HepG2 (cell line): ENCODE results near the gene GHRL. TPM values are rescaled to one million over a fixed set of nuclear protein-coding genes. Genes with fewer than 3 reads are reported as not detected.

ENCODE experiments used
- EED ChIP-seq: sonication (generic); formaldehyde crosslinking; IDR thresholded peaks from 2 replicates; pipeline ENCODE4 v1.5.0; 2020; ENCODE audit warnings: mild to moderate bottlenecking, missing genetic modification reagents
- HOXA3 ChIP-seq: sonication (generic); formaldehyde crosslinking; IDR thresholded peaks from 2 replicates; pipeline ENCODE4 v1.5.0; 2020; ENCODE audit warnings: missing genetic modification reagents
- ISX ChIP-seq: sonication (generic); formaldehyde crosslinking; conservative IDR thresholded peaks from 2 replicates; pipeline ENCODE4 v1.5.0; 2020; ENCODE audit warnings: missing genetic modification reagents
- MED1 ChIP-seq: sonication (generic); formaldehyde crosslinking; IDR thresholded peaks from 2 replicates; pipeline ENCODE4 v1.4.0; 2020; ENCODE audit warnings: missing genetic modification reagents
- MTF1 ChIP-seq: sonication (generic); formaldehyde crosslinking; IDR thresholded peaks from 2 replicates; pipeline ENCODE4 v1.5.0; 2020; ENCODE audit warnings: missing genetic modification reagents
- MXI1 ChIP-seq: IDR thresholded peaks from 3 replicates; pipeline ENCODE4 v1.6.1; 2012; ENCODE audit warnings: low read depth, low read length, inconsistent platforms, borderline replicate concordance
- NFIB ChIP-seq: sonication (generic); formaldehyde crosslinking; IDR thresholded peaks from 2 replicates; pipeline ENCODE4 v1.9.0; 2021; ENCODE audit warnings: missing genetic modification reagents, mild to moderate bottlenecking, borderline replicate concordance
- NONO ChIP-seq, 2 experiments: fragments of 450-650 bp in 1 of 2; sonication (generic) in 1 of 2; formaldehyde crosslinking in 1 of 2; IDR thresholded peaks in 1 of 2; conservative IDR thresholded peaks in 1 of 2; 2 replicates each; pipeline versions ENCODE4 v1.6.1 to v1.8.0; 2017 to 2022; ENCODE audit warnings: mild to moderate bottlenecking in 1 of 2, missing genetic modification reagents in 1 of 2, moderate library complexity in 1 of 2
- PAXIP1 ChIP-seq: sonication (generic); formaldehyde crosslinking; conservative IDR thresholded peaks from 2 replicates; pipeline ENCODE4 v1.4.0; 2020; ENCODE audit warnings: mild to moderate bottlenecking, missing genetic modification reagents, moderate library complexity
- PRDM15 ChIP-seq: sonication (generic); formaldehyde crosslinking; IDR thresholded peaks from 2 replicates; pipeline ENCODE4 v1.4.0; 2020; ENCODE audit warnings: missing genetic modification reagents
- SPEN ChIP-seq: sonication (generic); formaldehyde crosslinking; IDR thresholded peaks from 2 replicates; pipeline ENCODE4 v1.5.1; 2020; ENCODE audit warnings: low read depth, mild to moderate bottlenecking, missing genetic modification reagents
- ZBTB38 ChIP-seq: sonication (generic); formaldehyde crosslinking; IDR thresholded peaks from 2 replicates; pipeline ENCODE4 v1.5.1; 2020; ENCODE audit warnings: mild to moderate bottlenecking, missing genetic modification reagents
- ZNF124 ChIP-seq: sonication (generic); formaldehyde crosslinking; IDR thresholded peaks from 2 replicates; pipeline ENCODE4 v1.4.0; 2020; ENCODE audit warnings: missing genetic modification reagents
- ZNF547 ChIP-seq: sonication (generic); formaldehyde crosslinking; IDR thresholded peaks from 2 replicates; pipeline ENCODE4 v1.5.1; 2020; ENCODE audit warnings: mild to moderate bottlenecking, missing genetic modification reagents
- ZNF670 ChIP-seq: sonication (generic); formaldehyde crosslinking; IDR thresholded peaks from 2 replicates; pipeline ENCODE4 v1.8.0; 2022; ENCODE audit warnings: mild to moderate bottlenecking, missing genetic modification reagents, borderline replicate concordance
- ZNF709 ChIP-seq: sonication (generic); formaldehyde crosslinking; IDR thresholded peaks from 2 replicates; pipeline ENCODE4 v1.5.0; 2020; ENCODE audit warnings: mild to moderate bottlenecking, missing genetic modification reagents
- ZNF800 ChIP-seq: sonication (generic); formaldehyde crosslinking; IDR thresholded peaks from 2 replicates; pipeline ENCODE4 v1.4.0; 2020; ENCODE audit warnings: missing genetic modification reagents
- polyA plus RNA-seq, 8 experiments: library from polyadenylated mRNA; depleted of rRNA in 3 of 8; stranded (reverse) in 7 of 8; unstranded in 1 of 8; fragments of >200 nt; fragmentation: Illumina TruSeq in 4 of 8; extraction: Trizol in 4 of 8; gene quantifications; 2 replicates each; pipeline versions ENCODE4 v1.2.1 to v1.2.3, GENCODE V29; 2011 to 2016; ENCODE audit warnings: low read depth in 4 of 8, missing spikeins in 1 of 8, mixed read lengths in 1 of 8; ENCODE audit not compliant: insufficient read depth in 1 of 8
- total RNA-seq, 5 experiments: library from RNA; depleted of rRNA; stranded (reverse); fragments of >200 nt; fragmentation: Illumina TruSeq; extraction: Trizol; gene quantifications; 2 replicates each; pipeline ENCODE4 v1.2.3, GENCODE V29; 2016; ENCODE audit warnings: low read depth in 1 of 5

GHRL gene
- total and polyA plus RNA-seq, 2 of the 13 experiments (the other 11 are each of a cell fraction or from before 2014, with no cell fraction given): 0.09 TPM; not detected in 1

GRCh38 chr3:10248184-10248983, 44.4 kb downstream of the GHRL start, which contains the start of gene TATDN2 (continued):
- no peak; the same call in 1 of the 2 replicates for TF ChIP-seq PAXIP1 (CRISPR knock-in tag)
- 0 out of 2 replicates have a peak, but pooled peaks have one; percentile 47 for TF ChIP-seq ZNF547 (CRISPR knock-in tag)
- TF ChIP-seq MED1 (CRISPR knock-in tag): peak; percentile 60; the same call in 1 of the 2 replicates
- no peak for TF ChIP-seq NONO (IDR thresholded peaks at IDR 0.05)
- no peak for TF ChIP-seq NONO (CRISPR knock-in tag; conservative IDR thresholded peaks at IDR 0.05)
- 0 out of 2 replicates have a peak, but pooled peaks have one; percentile 30 for TF ChIP-seq ZNF670 (CRISPR knock-in tag)
- TF ChIP-seq ZNF124 (CRISPR knock-in tag): peak; percentile 59; the same call in 1 of the 2 replicates
- TF ChIP-seq ZBTB38 (CRISPR knock-in tag): peak; percentile 78
- 0 out of 2 replicates have a peak, but pooled peaks have one; percentile 25 for TF ChIP-seq ZNF709 (CRISPR knock-in tag)
- no peak; the same call in 1 of the 2 replicates for TF ChIP-seq EED (CRISPR knock-in tag)
- TF ChIP-seq HOXA3 (CRISPR knock-in tag): peak; percentile 79
- TF ChIP-seq NFIB (CRISPR knock-in tag): no peak
- TF ChIP-seq SPEN (CRISPR knock-in tag): peak; percentile 71
- TF ChIP-seq MXI1: peak; percentile 80; the same call in 1 of the 3 replicates
- peak; percentile 84 for TF ChIP-seq PRDM15 (CRISPR knock-in tag)
- TF ChIP-seq ISX: peak; percentile 87; the same call in 1 of the 2 replicates
- TF ChIP-seq ZNF800 (CRISPR knock-in tag): 0 out of 2 replicates have a peak, but pooled peaks have one; percentile 31
- 0 out of 2 replicates have a peak, but pooled peaks have one; percentile 64 for TF ChIP-seq MTF1 (CRISPR knock-in tag)
